GM21825 (cell line): Measurements from ENCODE around the gene ERC2.

ENCODE experiments used
- ATAC-seq: cut with Tn5 transposase; IDR thresholded peaks from one replicate; pipeline ENCODE4 v1.9.1; 2021; ENCODE audit warnings: mild to moderate bottlenecking, moderate library complexity; ENCODE audit not compliant: unreplicated experiment

The ERC2 gene

DNA sequence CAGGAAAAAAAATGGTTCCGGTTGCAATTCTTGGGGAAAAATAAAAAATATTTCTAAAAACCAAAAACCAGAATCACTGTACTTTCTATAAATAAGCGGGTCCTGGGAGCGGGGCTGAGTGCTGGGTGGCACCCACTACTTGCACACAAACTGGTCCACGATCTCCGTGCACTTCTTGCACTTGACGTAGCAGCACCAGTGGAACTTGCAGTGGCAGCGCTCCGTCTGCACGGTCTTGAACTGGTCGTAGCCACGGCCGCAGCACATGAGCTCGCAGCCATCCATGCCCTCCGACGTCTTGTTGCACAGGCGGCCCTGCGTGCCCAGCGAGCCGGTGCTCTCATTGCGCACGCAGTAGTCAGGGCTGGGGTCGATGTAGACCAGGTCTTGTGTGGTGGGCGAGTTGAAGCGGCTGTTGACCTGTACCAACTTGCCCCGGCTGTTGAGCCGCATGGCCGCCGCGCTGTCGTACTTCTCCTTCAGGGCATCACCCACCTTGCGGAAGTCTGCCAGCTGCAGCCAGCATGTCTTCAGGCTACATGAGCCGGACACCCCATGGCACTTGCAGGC, 998.2 kb downstream of the ERC2 start:
- ATAC-seq: no peak

DNA sequence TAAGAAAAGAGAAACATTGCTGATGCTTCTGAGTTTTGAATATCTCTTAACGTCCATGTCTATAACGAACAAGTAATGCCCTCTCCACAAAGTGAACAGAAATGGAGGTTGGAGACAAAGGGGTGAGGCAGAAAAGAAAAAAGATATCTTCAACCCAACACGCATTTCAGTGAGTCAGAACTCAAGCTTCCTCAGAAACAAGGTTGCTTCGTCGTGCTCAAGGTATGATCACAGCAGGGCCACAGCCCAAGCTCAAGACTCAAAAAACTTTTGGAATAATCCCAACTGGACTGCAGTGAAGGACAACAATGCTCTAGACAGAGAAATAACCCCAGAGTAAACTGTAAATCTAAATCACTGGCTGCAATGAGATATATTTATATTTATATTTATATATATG, 1000.0 kb downstream of the ERC2 start:
- ATAC-seq: no peak

DNA sequence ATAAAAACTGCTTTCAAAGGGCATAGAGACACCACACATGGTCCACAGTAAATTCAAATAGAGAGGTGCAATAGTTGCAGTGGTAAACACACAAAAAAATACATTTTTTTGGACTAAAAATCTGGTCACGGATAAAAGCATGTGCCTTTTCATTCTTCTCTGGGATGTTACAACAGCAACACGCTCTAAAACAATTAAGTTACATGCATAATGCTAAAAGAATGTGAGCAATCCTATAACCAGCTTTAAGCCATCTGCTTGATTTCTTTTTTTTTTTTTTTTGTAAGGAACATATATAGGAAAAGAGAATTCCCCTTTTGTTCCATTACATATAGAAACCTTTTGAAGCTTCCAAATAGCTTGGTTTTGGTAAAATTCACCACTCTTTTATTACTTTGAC, 1001.2 kb downstream of the ERC2 start:
- ATAC-seq: no peak

DNA sequence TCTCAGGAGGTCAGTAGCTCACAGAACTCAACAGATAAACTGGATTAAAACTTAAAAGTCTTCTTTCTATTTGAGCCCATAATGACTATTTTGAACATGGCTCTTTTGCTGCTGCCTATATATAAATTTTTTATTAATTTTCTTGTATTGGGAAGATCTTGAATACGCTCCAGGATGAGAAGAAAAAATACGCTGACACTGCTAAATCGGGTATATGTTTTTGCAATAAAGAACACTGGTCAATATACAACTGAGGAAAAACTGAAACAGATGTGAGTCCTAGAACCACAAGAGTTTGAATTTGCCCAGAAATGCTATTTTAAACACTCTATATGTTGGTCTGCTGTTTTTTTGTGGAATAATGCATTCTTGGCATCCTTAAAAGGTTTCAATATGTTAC, 1001.7 kb downstream of the ERC2 start:
- ATAC-seq: no peak

DNA sequence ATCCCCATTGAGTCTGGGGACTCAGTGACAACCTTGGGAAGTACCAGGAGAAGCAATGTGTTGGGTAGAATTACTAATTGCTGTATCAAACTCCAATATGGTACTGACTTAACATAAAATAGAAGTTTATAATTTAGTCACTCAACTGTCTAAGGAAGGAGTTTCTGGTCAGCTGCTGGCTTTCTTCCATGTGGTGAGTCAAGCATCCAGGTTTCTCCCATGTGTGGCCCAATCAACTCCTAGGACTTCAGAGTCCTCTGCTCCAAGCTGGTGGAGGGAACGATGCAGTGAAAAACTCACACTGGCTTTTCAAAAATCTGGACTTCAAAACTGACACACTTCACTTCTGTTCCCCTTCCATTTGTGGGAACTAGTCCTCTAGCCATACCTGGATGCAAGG, 1006.4 kb downstream of the ERC2 start:
- ATAC-seq: no peak

DNA sequence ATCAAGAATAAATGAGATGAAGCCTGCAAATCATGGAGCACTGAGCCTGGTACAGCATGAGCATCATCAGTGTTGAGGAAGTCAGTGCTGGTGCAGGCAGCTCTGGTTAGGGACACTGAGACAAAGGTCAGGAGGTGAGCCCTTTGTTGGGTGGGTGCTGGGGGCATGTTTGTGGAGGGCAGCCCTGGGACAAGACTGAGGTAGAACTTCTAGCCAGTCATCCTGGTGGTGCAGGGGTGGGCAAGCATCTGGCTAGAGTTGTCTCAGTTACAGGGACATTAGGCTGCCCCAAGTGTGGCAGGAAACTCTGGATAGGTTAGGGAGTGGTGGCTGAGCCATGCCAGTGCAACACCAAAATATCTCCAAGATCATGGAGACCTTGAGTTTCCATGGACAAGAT, 1008.4 kb downstream of the ERC2 start:
- ATAC-seq: no peak
